WTC11 (cell line): ENCODE measurements around the gene AGBL4. TPM values are rescaled to one million over a fixed set of nuclear protein-coding genes. Genes with fewer than 3 reads are reported as not detected.

Source experiments
- ATAC-seq: fragments of 200-7000 bp; cut with Tn5 transposase; 2 replicates; pipeline ENCODE4 v1.10.0; 2021; ENCODE audit warnings: mild to moderate bottlenecking, moderate library complexity
- CTCF ChIA-PET: fragments of 300-600 bp; sonication (Branson Sonifier 250); formaldehyde crosslinking; loops from one replicate; lab custom pipeline; 2021; ENCODE audit warnings: antibody characterized with exemption; lab: Charles Lee
- POLR2A ChIA-PET: fragments of 350-600 bp; sonication (Branson Sonifier 250); formaldehyde crosslinking; loops from one replicate; lab custom pipeline; 2021; ENCODE audit warnings: antibody characterized with exemption; lab: Charles Lee
- DNase-seq: peaks from one replicate; pipeline ENCODE4 v3.0.0; 2021; ENCODE audit warnings: low spot score
- H3K27ac Mint-ChIP-seq: 2 replicates; pipeline ENCODE4 v1.8.0; 2021; ENCODE audit warnings: mixed read lengths
- H3K27me3 Mint-ChIP-seq: 2 replicates; pipeline ENCODE4 v1.8.0; 2021; ENCODE audit warnings: low read depth, mild to moderate bottlenecking, moderate library complexity, mixed read lengths
- H3K36me3 Mint-ChIP-seq: 2 replicates; pipeline ENCODE4 v1.8.0; 2021; ENCODE audit warnings: mixed read lengths
- H3K4me1 Mint-ChIP-seq: 2 replicates; pipeline ENCODE4 v1.8.0; 2022; ENCODE audit warnings: mixed read lengths
- H3K4me3 Mint-ChIP-seq: 2 replicates; pipeline ENCODE4 v1.8.0; 2021; ENCODE audit warnings: mild to moderate bottlenecking, moderate library complexity, mixed read lengths
- H3K9me3 Mint-ChIP-seq: 2 replicates; pipeline ENCODE4 v1.8.0; 2021; ENCODE audit warnings: mixed read lengths
- CREB1 ChIP-seq: sonication (generic); formaldehyde crosslinking; IDR thresholded peaks from 2 replicates; pipeline ENCODE4 v1.8.0; 2023; ENCODE audit warnings: mild to moderate bottlenecking, missing genetic modification reagents
- CREM ChIP-seq: sonication (generic); formaldehyde crosslinking; IDR thresholded peaks from 2 replicates; pipeline ENCODE4 v1.8.1; 2022; ENCODE audit warnings: mild to moderate bottlenecking, missing genetic modification reagents, moderate library complexity
- EMX1 ChIP-seq: fragments of 250-450 bp; sonication (Bioruptor Pico); IDR thresholded peaks from 2 replicates; pipeline ENCODE4 v1.8.0; 2021; ENCODE audit warnings: mild to moderate bottlenecking
- FOXK1 ChIP-seq: sonication (generic); formaldehyde crosslinking; IDR thresholded peaks from 2 replicates; pipeline ENCODE4 v1.8.0; 2022; ENCODE audit warnings: mild to moderate bottlenecking, moderate library complexity, missing genetic modification reagents
- GTF2I ChIP-seq: fragments of 250-450 bp; sonication (Bioruptor Pico); conservative IDR thresholded peaks from 2 replicates; pipeline ENCODE4 v1.4.0; 2021; ENCODE audit warnings: mild to moderate bottlenecking
- IRF2 ChIP-seq: sonication (generic); formaldehyde crosslinking; IDR thresholded peaks from 2 replicates; pipeline ENCODE4 v1.8.0; 2022; ENCODE audit warnings: low read depth, missing genetic modification reagents, borderline replicate concordance
- JUN ChIP-seq: sonication (generic); formaldehyde crosslinking; IDR thresholded peaks from 2 replicates; pipeline ENCODE4 v1.8.0; 2023; ENCODE audit warnings: mild to moderate bottlenecking, missing genetic modification reagents
- KAT7 ChIP-seq: sonication (generic); formaldehyde crosslinking; IDR thresholded peaks from 2 replicates; pipeline ENCODE4 v1.8.1; 2023; ENCODE audit warnings: missing genetic modification reagents, mild to moderate bottlenecking, borderline replicate concordance
- MYBL2 ChIP-seq: sonication (generic); formaldehyde crosslinking; IDR thresholded peaks from 2 replicates; pipeline ENCODE4 v1.8.1; 2023; ENCODE audit warnings: mild to moderate bottlenecking, moderate library complexity, missing genetic modification reagents
- NFE2L1 ChIP-seq: sonication (generic); formaldehyde crosslinking; IDR thresholded peaks from 2 replicates; pipeline ENCODE4 v1.8.1; 2023; ENCODE audit warnings: missing genetic modification reagents
- NR2C2 ChIP-seq: sonication (generic); formaldehyde crosslinking; IDR thresholded peaks from 2 replicates; pipeline ENCODE4 v1.8.0; 2022; ENCODE audit warnings: mild to moderate bottlenecking, missing genetic modification reagents
- RELA ChIP-seq: sonication (generic); formaldehyde crosslinking; IDR thresholded peaks from 2 replicates; pipeline ENCODE4 v1.8.1; 2022; ENCODE audit warnings: missing genetic modification reagents, mild to moderate bottlenecking, borderline replicate concordance
- TCF7 ChIP-seq: sonication (generic); formaldehyde crosslinking; IDR thresholded peaks from 2 replicates; pipeline ENCODE4 v1.8.0; 2022; ENCODE audit warnings: mild to moderate bottlenecking, low read depth, missing genetic modification reagents, moderate library complexity
- TEAD4 ChIP-seq: sonication (generic); formaldehyde crosslinking; IDR thresholded peaks from 2 replicates; pipeline ENCODE4 v1.8.0; 2022; ENCODE audit warnings: mild to moderate bottlenecking, missing genetic modification reagents
- ZNF121 ChIP-seq: sonication (generic); formaldehyde crosslinking; IDR thresholded peaks from 2 replicates; pipeline ENCODE4 v1.8.0; 2023; ENCODE audit warnings: missing genetic modification reagents
- ZNF138 ChIP-seq: sonication (generic); formaldehyde crosslinking; conservative IDR thresholded peaks from 2 replicates; pipeline ENCODE4 v1.8.1; 2022; ENCODE audit warnings: mild to moderate bottlenecking, moderate library complexity, missing genetic modification reagents
- ZNF219 ChIP-seq: sonication (generic); formaldehyde crosslinking; IDR thresholded peaks from 2 replicates; pipeline ENCODE4 v1.8.0; 2023; ENCODE audit warnings: missing genetic modification reagents, mild to moderate bottlenecking, borderline replicate concordance
- ZNF263 ChIP-seq: sonication (generic); formaldehyde crosslinking; IDR thresholded peaks from 2 replicates; pipeline ENCODE4 v1.8.1; 2022; ENCODE audit warnings: low read depth, mild to moderate bottlenecking, moderate library complexity, missing genetic modification reagents
- ZNF317 ChIP-seq: sonication (generic); formaldehyde crosslinking; IDR thresholded peaks from 2 replicates; pipeline ENCODE4 v1.8.1; 2023; ENCODE audit warnings: low read depth, mild to moderate bottlenecking, moderate library complexity, missing genetic modification reagents, borderline replicate concordance
- ZNF423 ChIP-seq: fragments of 250-450 bp; sonication (Bioruptor Pico); IDR thresholded peaks from 2 replicates; pipeline ENCODE4 v2.1.2; 2022; ENCODE audit warnings: mild to moderate bottlenecking, moderate library complexity
- ZNF512 ChIP-seq: sonication (generic); formaldehyde crosslinking; IDR thresholded peaks from 2 replicates; pipeline ENCODE4 v1.8.1; 2022; ENCODE audit warnings: missing genetic modification reagents, borderline replicate concordance
- total RNA-seq: library from RNA; stranded (reverse); gene quantifications from 3 replicates; pipeline ENCODE4 v1.2.3, GENCODE V29; 2021
- TF ChIP-seq, protein P1 (sequence below): sonication (generic); formaldehyde crosslinking; IDR thresholded peaks from 2 replicates; pipeline ENCODE4 v1.8.1; 2023; ENCODE audit warnings: mild to moderate bottlenecking, moderate library complexity, missing genetic modification reagents
- TF ChIP-seq, protein P2 (sequence below): fragments of 250-450 bp; sonication (Bioruptor Pico); IDR thresholded peaks from 2 replicates; pipeline ENCODE4 v2.1.2; 2022; ENCODE audit warnings: mild to moderate bottlenecking, moderate library complexity
- TF ChIP-seq, protein P3 (sequence below): sonication (generic); formaldehyde crosslinking; IDR thresholded peaks from 2 replicates; pipeline ENCODE4 v1.8.1; 2022; ENCODE audit warnings: low read depth, mild to moderate bottlenecking, moderate library complexity, missing genetic modification reagents, borderline replicate concordance

The AGBL4 gene
- total RNA-seq, 1 experiment from 2014 or later = 0.87 TPM

DNA sequence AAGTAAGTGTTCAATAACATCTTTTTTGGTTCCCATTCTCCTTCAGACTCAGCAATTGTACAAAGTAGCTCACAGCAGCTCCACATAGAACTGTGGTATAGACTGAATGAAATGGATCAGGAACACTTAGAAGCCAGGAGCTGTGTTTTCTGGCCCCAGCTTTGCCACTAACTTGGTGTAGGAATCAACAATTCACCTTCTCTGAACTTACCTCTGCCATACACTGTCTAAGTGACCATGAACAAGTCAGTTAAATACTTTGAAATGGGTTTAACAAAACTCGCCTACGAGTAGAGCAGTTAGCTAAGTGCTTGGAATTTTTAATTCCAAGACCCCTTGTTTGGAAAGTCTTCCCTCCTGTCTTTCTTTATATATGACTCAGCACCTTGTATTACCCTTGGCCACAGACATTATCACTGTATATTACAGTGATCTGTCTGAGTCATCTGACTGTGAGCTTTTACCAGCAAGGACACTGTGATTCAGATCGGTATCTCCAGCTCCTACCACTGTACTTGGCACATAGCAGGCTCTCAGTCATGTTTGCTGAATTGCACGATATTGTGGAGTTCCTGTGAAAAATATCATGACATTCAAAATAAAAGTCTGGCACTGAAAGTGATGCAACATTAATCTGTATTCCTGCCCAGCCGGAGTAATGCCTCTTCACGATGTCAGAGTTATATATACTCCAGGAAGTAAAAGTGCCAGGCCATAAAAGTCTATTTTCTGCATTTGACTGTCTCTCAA, 1145.4 kb downstream of the AGBL4 start (continued):
- TF ChIP-seq, protein P1, sequence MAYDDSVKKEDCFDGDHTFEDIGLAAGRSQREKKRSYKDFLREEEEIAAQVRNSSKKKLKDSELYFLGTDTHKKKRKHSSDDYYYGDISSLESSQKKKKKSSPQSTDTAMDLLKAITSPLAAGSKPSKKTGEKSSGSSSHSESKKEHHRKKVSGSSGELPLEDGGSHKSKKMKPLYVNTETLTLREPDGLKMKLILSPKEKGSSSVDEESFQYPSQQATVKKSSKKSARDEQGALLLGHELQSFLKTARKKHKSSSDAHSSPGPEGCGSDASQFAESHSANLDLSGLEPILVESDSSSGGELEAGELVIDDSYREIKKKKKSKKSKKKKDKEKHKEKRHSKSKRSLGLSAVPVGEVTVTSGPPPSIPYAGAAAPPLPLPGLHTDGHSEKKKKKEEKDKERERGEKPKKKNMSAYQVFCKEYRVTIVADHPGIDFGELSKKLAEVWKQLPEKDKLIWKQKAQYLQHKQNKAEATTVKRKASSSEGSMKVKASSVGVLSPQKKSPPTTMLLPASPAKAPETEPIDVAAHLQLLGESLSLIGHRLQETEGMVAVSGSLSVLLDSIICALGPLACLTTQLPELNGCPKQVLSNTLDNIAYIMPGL (CRISPR knock-in tag) = no peak
- TF ChIP-seq GTF2I (CRISPR knock-in tag) = no peak
- no peak for TF ChIP-seq FOXK1
- TF ChIP-seq ZNF219 = no peak

GRCh38 chr1:48876330-48876785, 1147.4 kb downstream of the AGBL4 start:
- ATAC-seq (no peak), DNase-seq (no peak)
- ChIA-PET CTCF (interaction anchor here (1.1 to 1.3 kb wide), 2 partner anchors 15 to 304 kb away, joined by 3 to 7 read pairs; no protein-coding TSS in a partner anchor), POLR2A (no interaction called here)
- H3K27ac Mint-ChIP-seq = no peak overlapping the region
- no peak overlapping the region for H3K4me3 Mint-ChIP-seq
- H3K4me1 Mint-ChIP-seq = peaks cover 37% of the 10 kb centered on the region
- H3K36me3 Mint-ChIP-seq = no peaks in the 10 kb centered on the region
- H3K9me3 Mint-ChIP-seq = peaks cover 4% of the 10 kb centered on the region; the same call in 1 of the 2 replicates
- TF ChIP-seq ZNF263 (CRISPR knock-in tag) (no peak), ZNF317 (CRISPR knock-in tag) (no peak), FOXK1 (no peak), TEAD4 (CRISPR knock-in tag) (no peak)
- TF ChIP-seq, all 79 proteins: peak for 0
- H3K27me3 Mint-ChIP-seq = no peaks in the 10 kb centered on the region

GRCh38 chr1:48875552-48876329, 1148.0 kb downstream of the AGBL4 start:
- H3K27me3 Mint-ChIP-seq = no peaks in the 10 kb centered on the region
- no peak for ATAC-seq
- TF ChIP-seq CREB1 (no peak), CREM (CRISPR knock-in tag) (no peak), JUN (CRISPR knock-in tag) (no peak), ZNF423 (CRISPR knock-in tag) (no peak), EMX1 (CRISPR knock-in tag) (no peak)
- TF ChIP-seq, protein P2, sequence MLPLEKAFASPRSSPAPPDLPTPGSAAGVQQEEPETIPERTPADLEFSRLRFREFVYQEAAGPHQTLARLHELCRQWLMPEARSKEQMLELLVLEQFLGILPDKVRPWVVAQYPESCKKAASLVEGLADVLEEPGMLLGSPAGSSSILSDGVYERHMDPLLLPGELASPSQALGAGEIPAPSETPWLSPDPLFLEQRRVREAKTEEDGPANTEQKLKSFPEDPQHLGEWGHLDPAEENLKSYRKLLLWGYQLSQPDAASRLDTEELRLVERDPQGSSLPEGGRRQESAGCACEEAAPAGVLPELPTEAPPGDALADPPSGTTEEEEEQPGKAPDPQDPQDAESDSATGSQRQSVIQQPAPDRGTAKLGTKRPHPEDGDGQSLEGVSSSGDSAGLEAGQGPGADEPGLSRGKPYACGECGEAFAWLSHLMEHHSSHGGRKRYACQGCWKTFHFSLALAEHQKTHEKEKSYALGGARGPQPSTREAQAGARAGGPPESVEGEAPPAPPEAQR (CRISPR knock-in tag) = no peak
- TF ChIP-seq, all 79 proteins: peak for 0
- Mint-ChIP-seq H3K36me3 (no peaks in the 10 kb centered on the region), H3K27ac (no peak overlapping the region), H3K9me3 (peaks cover 4% of the 10 kb centered on the region; the same call in 1 of the 2 replicates), H3K4me3 (no peak overlapping the region), H3K4me1 (peaks cover 37% of the 10 kb centered on the region)
- POLR2A ChIA-PET = no interaction called here
- DNase-seq = no peak
- CTCF ChIA-PET = interaction anchor here (1.0 to 1.3 kb wide), 3 partner anchors 15 to 345 kb away, joined by 3 to 7 read pairs (median 3); no protein-coding TSS in a partner anchor

DNA sequence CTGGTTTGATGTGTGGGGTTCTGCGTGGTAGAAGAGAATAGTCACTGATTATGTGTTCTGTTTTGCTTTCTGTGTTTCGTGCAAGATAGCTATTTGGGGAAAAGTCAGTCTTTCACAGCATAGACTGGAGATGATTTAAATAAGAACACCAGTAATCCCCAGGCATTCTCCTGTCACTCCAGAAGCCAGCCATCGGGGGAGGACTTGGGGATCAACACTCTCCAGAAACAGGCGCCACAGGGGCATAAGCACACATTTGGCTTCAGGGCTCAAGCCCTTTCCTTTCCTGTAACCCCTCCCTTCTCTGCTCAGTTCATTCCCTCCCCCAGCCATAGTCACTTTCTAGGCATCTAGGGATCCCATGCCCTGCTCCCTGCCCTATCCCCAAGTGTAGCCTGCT, 1149.8 kb downstream of the AGBL4 start:
- ATAC-seq = peak; percentile 88
- ChIA-PET POLR2A (no interaction called here), CTCF (interaction anchor here (0.7 to 2.9 kb wide), 4 partner anchors 9 to 301 kb away, joined by 3 to 11 read pairs (median 3); no protein-coding TSS in a partner anchor)
- Mint-ChIP-seq H3K4me3 (no peak overlapping the region), H3K9me3 (no peaks in the 10 kb centered on the region), H3K36me3 (no peaks in the 10 kb centered on the region), H3K4me1 (peaks cover 40% of the 10 kb centered on the region), H3K27me3 (no peaks in the 10 kb centered on the region), H3K27ac (no peak overlapping the region)
- peak; percentile 29 for DNase-seq
- TF ChIP-seq KAT7 (no peak), JUN (CRISPR knock-in tag) (no peak), RELA (CRISPR knock-in tag) (no peak), ZNF138 (CRISPR knock-in tag) (no peak), NR2C2 (CRISPR knock-in tag) (no peak), IRF2 (no peak), NFE2L1 (CRISPR knock-in tag) (no peak), MYBL2 (no peak), ZNF512 (no peak), TCF7 (CRISPR knock-in tag) (no peak), ZNF121 (CRISPR knock-in tag) (no peak), ZNF423 (CRISPR knock-in tag) (no peak)
- TF ChIP-seq, protein P3, sequence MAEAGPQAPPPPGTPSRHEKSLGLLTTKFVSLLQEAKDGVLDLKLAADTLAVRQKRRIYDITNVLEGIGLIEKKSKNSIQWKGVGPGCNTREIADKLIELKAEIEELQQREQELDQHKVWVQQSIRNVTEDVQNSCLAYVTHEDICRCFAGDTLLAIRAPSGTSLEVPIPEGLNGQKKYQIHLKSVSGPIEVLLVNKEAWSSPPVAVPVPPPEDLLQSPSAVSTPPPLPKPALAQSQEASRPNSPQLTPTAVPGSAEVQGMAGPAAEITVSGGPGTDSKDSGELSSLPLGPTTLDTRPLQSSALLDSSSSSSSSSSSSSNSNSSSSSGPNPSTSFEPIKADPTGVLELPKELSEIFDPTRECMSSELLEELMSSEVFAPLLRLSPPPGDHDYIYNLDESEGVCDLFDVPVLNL (CRISPR knock-in tag) = no peak
